PC-9 (cell line): ENCODE results near the gene CPPED1. TPM values are rescaled to one million over a fixed set of nuclear protein-coding genes. Genes with fewer than 3 reads are reported as not detected.

Source experiments
- BruUV-seq: library from RNA; stranded (reverse); fragments of 400-500 nt; replicated peaks from 2 replicates; lab custom pipeline; 2021; lab: Mats Ljungman, UMichigan
- CTCF ChIA-PET: fragments of 300-600 bp; sonication (Branson Sonifier 250); formaldehyde crosslinking; loops from one replicate; lab custom pipeline; 2022; ENCODE audit warnings: antibody characterized with exemption; lab: Charles Lee
- POLR2A ChIA-PET: fragments of 300-600 bp; sonication (Branson Sonifier 250); formaldehyde crosslinking; loops from one replicate; lab custom pipeline; 2022; ENCODE audit warnings: antibody characterized with exemption; ENCODE audit not compliant: unreplicated experiment; lab: Charles Lee
- DNase-seq, 2 experiments: peaks; one replicate each; pipeline versions ENCODE4 v3.0.0 to v3.0.0-alpha.2; 2015 to 2022; ENCODE audit warnings: mixed read lengths in 1 of 2
- H2AFZ ChIP-seq: fragments of 200-600 bp; sonication (generic); 2 replicates; pipeline ENCODE4 v1.8.1; 2017; ENCODE audit warnings: antibody characterized with exemption
- H3F3A ChIP-seq: fragments of 200-600 bp; sonication (generic); 2 replicates; pipeline ENCODE4 v1.8.1; 2017; ENCODE audit warnings: antibody characterized with exemption, mild to moderate bottlenecking, low read depth; ENCODE audit not compliant: insufficient read depth
- H3K27ac ChIP-seq: fragments of 200-600 bp; sonication (generic); 2 replicates; pipeline ENCODE4 v1.6.1; 2016; ENCODE audit warnings: mixed run types
- H3K27me3 ChIP-seq: fragments of 200-600 bp; sonication (generic); 2 replicates; pipeline ENCODE4 v1.6.1; 2016; ENCODE audit warnings: low read depth, mixed run types; ENCODE audit not compliant: insufficient read depth
- H3K36me3 ChIP-seq: fragments of 200-600 bp; sonication (generic); 2 replicates; pipeline ENCODE4 v1.6.1; 2016; ENCODE audit warnings: low read depth, mixed run types
- H3K4me1 ChIP-seq: fragments of 200-600 bp; sonication (generic); replicated peaks from 2 replicates; pipeline ENCODE4 v1.6.1; 2016; ENCODE audit warnings: mixed run types; ENCODE audit not compliant: insufficient read depth
- H3K4me2 ChIP-seq: fragments of 200-600 bp; sonication (generic); 2 replicates; pipeline ENCODE4 v1.6.1; 2017; ENCODE audit warnings: mixed run types
- H3K4me3 ChIP-seq: fragments of 200-600 bp; sonication (generic); 2 replicates; pipeline ENCODE4 v1.6.1; 2016; ENCODE audit warnings: mixed run types
- H3K79me2 ChIP-seq: fragments of 200-600 bp; sonication (generic); 2 replicates; pipeline ENCODE4 v1.6.1; 2017; ENCODE audit warnings: low read depth, mixed run types
- H3K9me2 ChIP-seq: fragments of 200-600 bp; sonication (generic); 2 replicates; pipeline ENCODE4 v1.8.1; 2017; ENCODE audit warnings: mild to moderate bottlenecking; ENCODE audit not compliant: insufficient read depth
- H3K9me3 ChIP-seq: fragments of 200-600 bp; sonication (generic); 2 replicates; pipeline ENCODE4 v1.8.1; 2016; ENCODE audit warnings: low read depth; ENCODE audit not compliant: insufficient read depth
- H4K20me1 ChIP-seq: fragments of 200-600 bp; sonication (generic); 2 replicates; pipeline ENCODE4 v1.8.1; 2017; ENCODE audit not compliant: insufficient read depth
- EZH2 ChIP-seq: fragments of 200-600 bp; sonication (generic); IDR thresholded peaks from 2 replicates; pipeline ENCODE4 v1.8.0; 2017; ENCODE audit warnings: antibody characterized with exemption, low read depth
- intact Hi-C: fragments of 100-400 bp; cut with micrococcal nuclease; formaldehyde crosslinking; loops from one replicate; pipeline ENCODE4 v1.10.0; 2022; ENCODE audit not compliant: unreplicated experiment
- total RNA-seq: library from RNA; stranded (reverse); gene quantifications from 2 replicates; pipeline ENCODE4 v1.2.3, GENCODE V29; 2021
- TF ChIP-seq, protein P1 (sequence below): fragments of 200-600 bp; sonication (generic); conservative IDR thresholded peaks from 2 replicates; pipeline ENCODE4 v1.6.1; 2017; ENCODE audit warnings: mixed run types, antibody characterized with exemption, mild to moderate bottlenecking, moderate library complexity

CPPED1 gene
- total RNA-seq, 1 experiment from 2014 or later = 66.9 TPM

DNA sequence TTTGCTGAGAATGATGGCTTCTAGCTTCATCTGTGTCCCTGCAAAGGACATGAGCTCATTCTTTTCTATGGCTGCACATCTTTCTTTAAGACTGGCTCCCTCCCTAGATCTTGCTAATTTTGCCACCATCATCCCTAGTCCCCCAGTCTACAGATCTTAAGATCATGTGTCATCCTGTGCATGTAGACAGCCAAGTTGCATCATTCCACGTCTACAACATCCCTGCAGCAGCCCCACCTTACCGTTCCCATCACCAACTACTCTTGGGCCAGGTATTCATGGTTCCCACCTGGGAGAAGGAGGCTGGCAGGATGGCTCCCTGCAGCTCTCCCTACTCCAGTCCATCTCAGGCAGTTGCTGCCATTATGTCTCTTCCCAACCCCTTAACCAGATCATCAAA lies 12.3 kb downstream of the CPPED1 start:
- DNase-seq = no peak
- peaks cover 73% of the 10 kb centered on the region for H3K79me2 ChIP-seq
- no peak overlapping the region for H2AFZ ChIP-seq
- H3K4me2 ChIP-seq = no peak overlapping the region
- no peaks in the 10 kb centered on the region for H3K4me1 ChIP-seq
- H3K27me3 ChIP-seq = no peaks in the 10 kb centered on the region
- no peak overlapping the region for H3K27ac ChIP-seq
- intact Hi-C loops = no loop called here
- POLR2A ChIA-PET = no interaction called here
- H3K9me3 ChIP-seq = peaks cover 9% of the 10 kb centered on the region; the same call in 1 of the 2 replicates
- no peak for TF ChIP-seq EZH2
- TF ChIP-seq, protein P1, sequence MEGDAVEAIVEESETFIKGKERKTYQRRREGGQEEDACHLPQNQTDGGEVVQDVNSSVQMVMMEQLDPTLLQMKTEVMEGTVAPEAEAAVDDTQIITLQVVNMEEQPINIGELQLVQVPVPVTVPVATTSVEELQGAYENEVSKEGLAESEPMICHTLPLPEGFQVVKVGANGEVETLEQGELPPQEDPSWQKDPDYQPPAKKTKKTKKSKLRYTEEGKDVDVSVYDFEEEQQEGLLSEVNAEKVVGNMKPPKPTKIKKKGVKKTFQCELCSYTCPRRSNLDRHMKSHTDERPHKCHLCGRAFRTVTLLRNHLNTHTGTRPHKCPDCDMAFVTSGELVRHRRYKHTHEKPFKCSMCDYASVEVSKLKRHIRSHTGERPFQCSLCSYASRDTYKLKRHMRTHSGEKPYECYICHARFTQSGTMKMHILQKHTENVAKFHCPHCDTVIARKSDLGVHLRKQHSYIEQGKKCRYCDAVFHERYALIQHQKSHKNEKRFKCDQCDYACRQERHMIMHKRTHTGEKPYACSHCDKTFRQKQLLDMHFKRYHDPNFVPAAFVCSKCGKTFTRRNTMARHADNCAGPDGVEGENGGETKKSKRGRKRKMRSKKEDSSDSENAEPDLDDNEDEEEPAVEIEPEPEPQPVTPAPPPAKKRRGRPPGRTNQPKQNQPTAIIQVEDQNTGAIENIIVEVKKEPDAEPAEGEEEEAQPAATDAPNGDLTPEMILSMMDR = no peak
- no peaks in the 10 kb centered on the region for H3K9me2 ChIP-seq
- BruUV-seq = no TSS peak
- no peak overlapping the region for H3K4me3 ChIP-seq
- H3F3A ChIP-seq = no peaks in the 10 kb centered on the region; the same call in 1 of the 2 replicates
- H3K36me3 ChIP-seq = peaks cover 21% of the 10 kb centered on the region
- no peaks in the 10 kb centered on the region for H4K20me1 ChIP-seq
- CTCF ChIA-PET = no interaction called here

DNA sequence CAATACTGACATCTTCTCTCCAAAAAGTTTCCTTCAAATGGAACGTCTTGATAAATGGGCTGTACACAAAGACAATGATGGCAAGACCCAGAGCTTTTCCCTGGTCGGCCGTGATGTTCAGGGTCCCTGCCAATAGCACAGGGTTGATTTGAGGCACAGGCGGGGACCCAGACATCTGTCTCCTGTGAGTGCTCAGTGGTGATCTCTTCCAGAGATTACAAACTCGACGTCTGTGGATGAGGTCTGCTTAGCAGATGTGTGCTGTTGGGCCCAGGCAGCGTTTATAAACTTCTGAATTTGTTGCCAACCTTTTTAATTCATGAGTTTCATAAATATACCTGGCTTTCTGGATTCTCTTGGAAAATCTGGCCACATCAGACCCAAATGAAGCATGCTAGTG lies 14.9 kb downstream of the CPPED1 start:
- Histone ChIP-seq H4K20me1 (0 out of 2 replicates have a peak, but pooled peaks cover 3% of the 10 kb centered on the region), H3K79me2 (peaks cover 53% of the 10 kb centered on the region), H3K36me3 (peaks cover 21% of the 10 kb centered on the region), H3K9me2 (no peaks in the 10 kb centered on the region), H3K4me1 (no peaks in the 10 kb centered on the region), H3F3A (no peaks in the 10 kb centered on the region), H3K4me2 (no peak overlapping the region), H3K4me3 (no peak overlapping the region), H3K27ac (no peak overlapping the region), H2AFZ (no peak overlapping the region), H3K9me3 (peaks cover 26% of the 10 kb centered on the region), H3K27me3 (no peaks in the 10 kb centered on the region)
- CTCF ChIA-PET = no interaction called here
- no peak for TF ChIP-seq EZH2
- TF ChIP-seq, protein P1 = no peak
- no TSS peak for BruUV-seq
- no peak for DNase-seq
- POLR2A ChIA-PET = no interaction called here
- intact Hi-C loops = no loop called here

DNA sequence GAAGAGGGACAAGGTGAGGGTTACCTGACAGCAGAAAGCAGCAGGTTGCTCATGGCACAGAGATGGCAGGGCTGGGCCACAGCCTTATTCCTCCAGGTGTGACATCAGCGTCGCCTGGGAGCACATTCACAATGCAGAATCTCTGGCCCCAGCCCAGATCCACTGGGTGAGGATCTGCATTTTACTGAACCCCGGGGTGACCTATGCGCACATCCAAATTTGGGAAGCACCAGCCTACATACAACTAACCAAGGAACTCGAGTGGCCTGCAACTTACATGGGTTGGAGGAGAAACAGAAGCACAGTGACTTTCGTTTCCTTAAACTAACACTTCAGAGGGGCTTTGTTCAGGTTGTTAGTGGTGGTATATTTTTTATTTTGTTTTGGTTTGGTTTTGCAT lies 17.6 kb downstream of the CPPED1 start:
- ChIA-PET POLR2A (no interaction called here), CTCF (no interaction called here)
- Histone ChIP-seq H3F3A (no peaks in the 10 kb centered on the region), H3K9me3 (peaks cover 27% of the 10 kb centered on the region), H3K4me2 (no peak overlapping the region), H3K79me2 (peaks cover 31% of the 10 kb centered on the region), H3K27me3 (no peaks in the 10 kb centered on the region), H3K27ac (no peak overlapping the region), H3K36me3 (peaks cover 20% of the 10 kb centered on the region), H4K20me1 (0 out of 2 replicates have a peak, but pooled peaks cover 3% of the 10 kb centered on the region), H3K4me3 (no peak overlapping the region), H3K9me2 (no peaks in the 10 kb centered on the region), H2AFZ (no peak overlapping the region), H3K4me1 (no peaks in the 10 kb centered on the region)
- intact Hi-C loops = no loop called here
- DNase-seq = no peak
- BruUV-seq = no TSS peak
- TF ChIP-seq EZH2 = no peak
- TF ChIP-seq, protein P1 = no peak
